HG02763 (cell line): ENCODE data around the gene GTSF1L.

ENCODE experiments used
- ATAC-seq: cut with Tn5 transposase; IDR thresholded peaks from one replicate; pipeline ENCODE4 v1.9.1; 2021; ENCODE audit warnings: mild to moderate bottlenecking, moderate library complexity; ENCODE audit not compliant: unreplicated experiment

Gene GTSF1L

DNA sequence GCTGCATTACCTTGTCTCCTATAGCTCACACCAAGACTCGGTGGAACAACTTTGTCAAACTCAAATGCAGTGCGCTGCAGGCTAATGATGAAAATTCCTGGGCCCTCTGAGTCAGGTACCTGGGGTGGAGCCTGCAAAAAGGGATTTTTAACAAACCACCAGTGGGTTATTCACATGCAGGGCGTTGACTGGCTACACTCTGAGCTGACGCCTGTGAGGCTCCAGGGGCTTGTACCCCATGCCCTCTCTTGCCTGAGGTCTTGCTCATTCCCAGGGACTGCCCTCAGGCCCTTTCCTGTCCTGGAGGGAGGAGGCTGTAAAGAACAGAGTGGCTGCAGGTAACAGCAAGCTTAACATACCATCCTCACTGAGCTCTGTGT, 9.2 kb downstream of the GTSF1L start:
- no peak for ATAC-seq

DNA sequence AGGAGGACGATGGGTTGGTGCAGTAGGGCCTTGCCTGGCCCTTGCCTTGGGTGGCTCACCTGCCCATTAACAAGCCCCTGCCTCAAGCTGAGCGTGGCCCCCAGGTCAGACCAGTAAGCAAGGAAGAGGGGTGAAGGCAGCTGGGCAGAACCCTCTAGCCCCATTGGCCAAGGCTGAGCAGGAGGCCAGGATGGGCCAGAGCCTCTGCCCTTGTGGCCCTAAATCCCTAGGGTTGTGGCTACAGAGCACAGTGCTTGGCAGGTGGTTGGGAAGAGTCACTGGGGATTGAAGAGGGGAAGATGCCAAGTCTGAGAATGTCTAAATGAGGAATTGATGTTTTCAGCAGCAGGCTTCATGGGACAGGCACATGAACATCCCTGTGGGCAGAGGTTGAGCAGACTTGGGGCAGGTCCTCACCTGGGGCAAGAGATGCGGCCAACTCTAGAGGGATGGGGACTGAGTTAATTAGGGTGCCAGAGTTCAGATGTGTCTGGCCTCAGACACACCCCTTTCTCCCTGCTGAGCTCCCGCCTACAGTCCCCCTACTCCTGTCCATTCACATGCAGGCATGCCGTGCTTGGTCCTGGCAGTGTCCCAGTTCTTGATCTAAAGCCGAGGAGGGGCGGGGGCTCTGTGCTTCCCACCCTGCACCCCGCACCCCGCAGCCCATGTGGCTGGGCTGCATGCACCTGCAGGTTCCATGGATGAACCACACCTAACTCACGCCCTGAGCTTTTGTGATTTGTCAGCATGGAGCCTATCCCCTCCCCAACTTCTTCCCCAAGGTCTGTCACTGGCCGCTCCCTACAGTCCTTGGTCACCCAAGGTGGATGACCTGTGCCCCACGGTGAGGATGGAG, 9.8 kb downstream of the GTSF1L start:
- no peak for ATAC-seq

DNA sequence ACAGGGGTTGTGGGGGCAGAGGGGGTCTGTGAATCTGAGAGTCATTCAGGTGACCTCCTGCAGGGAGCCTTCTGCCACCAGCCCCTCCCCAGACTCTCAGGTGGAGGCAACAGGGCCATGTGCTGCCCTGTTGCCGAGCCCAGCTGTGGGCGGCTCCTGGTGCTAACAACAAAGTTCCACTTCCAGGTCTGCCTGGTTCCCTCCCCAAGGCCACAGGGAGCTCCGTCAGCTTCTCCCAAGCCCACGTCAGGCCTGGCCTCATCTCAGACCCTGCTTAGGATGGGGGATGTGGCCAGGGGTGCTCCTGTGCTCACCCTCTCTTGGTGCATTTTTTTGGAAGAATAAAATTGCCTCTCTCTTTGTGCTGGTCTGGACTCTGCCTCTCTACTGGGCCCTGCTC, 10.7 kb downstream of the GTSF1L start:
- ATAC-seq: no peak

DNA sequence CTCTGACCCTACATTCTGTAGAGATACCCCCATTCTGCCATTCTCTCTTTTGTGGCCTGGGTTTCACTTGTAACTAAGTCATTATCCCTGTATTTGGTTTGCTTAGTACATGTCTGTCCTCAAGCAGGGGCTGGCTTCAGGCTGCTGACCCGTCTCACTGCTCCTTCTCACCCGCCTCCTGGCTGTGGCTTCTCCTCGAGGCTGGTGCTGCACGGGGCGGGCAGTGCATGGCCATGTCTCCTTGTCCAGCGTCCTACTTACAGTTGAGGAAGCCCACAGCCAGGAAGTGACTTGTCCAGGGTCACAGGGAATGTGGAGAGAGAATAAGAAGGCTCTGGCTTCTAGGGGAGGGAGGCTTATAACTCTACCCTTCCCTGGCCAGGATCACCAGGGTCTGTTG, 11.3 kb downstream of the GTSF1L start:
- no peak for ATAC-seq

DNA sequence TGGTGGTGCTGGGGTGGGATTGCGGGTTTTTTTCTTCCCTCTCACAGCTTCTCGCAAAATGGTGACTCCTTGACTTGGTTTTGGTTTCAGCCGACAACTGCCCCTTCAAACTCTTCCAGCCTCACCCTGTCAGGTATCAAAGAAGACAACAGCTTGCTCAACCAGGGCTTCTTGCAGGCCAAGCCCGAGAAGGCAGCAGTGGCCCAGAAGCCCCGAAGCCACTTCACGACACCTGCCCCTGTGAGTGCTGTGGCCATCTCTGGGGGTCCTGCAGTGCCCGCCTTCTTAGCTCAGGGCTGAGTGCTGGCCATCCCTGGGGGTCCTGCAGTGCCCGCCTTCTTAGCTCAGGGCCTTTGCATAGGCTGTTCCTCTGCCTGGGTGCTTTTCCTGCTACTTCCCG, 11.8 kb downstream of the GTSF1L start:
- ATAC-seq: no peak

DNA sequence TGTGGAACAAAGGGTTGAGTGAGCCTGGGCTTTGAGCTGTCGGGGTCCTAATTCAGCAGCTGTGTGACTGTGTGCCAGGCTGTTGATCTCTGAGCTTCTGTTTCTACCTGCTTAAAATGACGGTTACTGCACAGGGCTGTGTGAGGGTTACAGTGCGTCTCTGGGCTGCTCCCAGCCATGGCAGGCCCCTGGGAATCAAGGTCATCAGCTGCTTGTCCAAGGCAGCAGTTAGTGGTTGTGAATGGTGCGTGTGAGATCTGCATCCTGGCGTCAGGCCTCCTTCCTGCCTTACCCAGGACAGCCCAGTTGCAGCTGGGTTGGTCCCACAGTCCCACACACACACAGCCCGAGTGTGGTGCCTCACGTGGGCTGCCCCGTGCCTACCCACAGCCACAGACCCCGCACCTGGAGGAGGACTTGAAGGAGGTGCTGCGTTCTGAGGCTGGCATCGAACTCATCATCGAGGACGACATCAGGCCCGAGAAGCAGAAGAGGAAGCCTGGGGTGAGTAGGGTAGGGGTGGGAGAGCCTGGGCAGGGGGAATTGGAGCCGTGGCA, 15.6 kb downstream of the GTSF1L start:
- no peak for ATAC-seq

DNA sequence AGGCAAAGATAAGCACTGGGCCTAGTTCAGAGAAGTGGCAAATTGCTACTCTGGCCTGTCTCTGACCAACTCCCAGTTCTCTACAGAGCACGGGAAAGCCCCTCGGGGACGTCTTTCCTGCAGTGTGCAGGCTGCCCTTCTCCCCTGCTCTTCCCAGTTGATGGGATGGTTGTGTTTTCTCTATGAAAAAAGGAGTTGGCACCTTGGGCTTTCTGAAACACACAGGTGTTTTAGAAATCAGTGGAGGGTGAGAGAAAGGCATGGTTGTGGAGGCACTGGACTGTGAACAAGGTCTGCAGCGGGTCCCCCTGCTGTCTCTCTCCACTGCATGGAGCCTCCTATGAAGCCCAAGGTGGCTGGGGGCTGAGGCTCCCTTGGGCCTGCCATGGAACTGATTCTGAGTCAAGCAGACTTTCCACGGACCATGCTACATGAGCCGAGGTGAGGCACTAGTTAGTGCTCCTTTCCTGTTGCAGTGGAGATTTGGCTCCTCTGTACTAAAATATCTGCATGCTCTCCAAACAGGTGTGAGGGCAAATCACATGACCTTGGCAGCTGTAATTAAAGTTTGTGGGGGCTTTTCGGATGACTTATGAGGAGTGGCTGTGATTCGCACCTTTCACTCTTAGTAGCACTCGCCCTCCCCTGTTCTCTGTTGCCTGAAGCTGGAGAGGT, 16.3 kb downstream of the GTSF1L start:
- peak; percentile 60 for ATAC-seq

DNA sequence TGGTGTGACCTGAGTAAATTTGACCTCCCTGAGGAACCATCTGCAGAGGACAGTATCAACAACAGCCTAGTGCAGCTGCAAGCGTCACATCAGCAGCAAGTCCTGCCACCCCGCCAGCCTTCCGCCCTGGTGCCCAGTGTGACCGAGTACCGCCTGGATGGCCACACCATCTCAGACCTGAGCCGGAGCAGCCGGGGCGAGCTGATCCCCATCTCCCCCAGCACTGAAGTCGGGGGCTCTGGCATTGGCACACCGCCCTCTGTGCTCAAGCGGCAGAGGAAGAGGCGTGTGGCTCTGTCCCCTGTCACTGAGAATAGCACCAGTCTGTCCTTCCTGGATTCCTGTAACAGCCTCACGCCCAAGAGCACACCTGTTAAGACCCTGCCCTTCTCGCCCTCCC, 24.3 kb downstream of the GTSF1L start:
- ATAC-seq: no peak

DNA sequence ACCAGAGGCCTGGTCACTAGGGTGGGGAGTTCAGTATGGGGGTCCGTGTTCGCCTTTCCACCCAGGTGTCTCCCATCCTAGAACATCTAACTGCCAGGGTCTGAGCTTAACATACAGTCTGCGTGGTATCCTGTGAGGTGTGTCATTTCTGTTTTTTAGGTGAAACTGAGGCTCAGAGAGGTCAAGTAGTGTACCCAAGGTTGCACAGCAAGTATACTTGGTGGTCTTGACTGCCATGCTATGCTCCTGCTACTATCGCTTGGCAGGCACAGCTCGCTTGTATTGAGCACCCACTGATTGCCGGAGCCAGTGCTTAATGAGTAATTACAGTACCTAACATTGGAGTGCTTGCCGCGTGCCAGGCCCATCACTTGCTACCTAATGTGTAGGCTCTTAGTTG, 26.2 kb downstream of the GTSF1L start:
- ATAC-seq: no peak

DNA sequence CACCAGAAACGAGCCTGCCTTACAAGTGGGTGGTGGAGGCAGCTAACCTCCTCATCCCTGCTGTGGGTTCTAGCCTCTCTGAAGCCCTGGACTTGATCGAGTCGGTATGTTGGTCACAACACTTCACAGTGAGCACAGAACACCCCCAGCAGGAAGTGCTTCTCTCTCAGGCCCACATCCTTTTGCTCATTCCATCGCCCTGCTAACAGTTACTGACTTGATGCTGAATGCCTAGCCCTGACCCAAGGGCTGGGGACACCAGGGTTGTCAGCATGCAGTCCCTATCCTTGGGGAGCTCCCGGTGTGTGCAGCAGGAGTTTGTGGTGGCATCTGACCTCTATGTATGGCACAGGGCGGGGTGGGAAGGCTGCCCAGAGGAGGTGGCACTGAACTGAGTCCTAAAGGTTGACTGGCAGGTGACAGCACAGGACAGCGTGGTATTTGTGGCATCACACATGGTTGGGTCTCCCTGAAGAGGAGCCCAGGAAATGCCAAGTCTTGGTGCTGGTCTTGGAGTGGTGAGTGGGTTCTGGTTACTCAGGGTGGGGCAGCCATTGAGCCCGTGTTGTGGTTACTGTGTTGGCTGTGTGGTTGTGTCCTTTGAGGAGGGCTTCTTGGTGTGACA, 26.7 kb downstream of the GTSF1L start:
- ATAC-seq: no peak

DNA sequence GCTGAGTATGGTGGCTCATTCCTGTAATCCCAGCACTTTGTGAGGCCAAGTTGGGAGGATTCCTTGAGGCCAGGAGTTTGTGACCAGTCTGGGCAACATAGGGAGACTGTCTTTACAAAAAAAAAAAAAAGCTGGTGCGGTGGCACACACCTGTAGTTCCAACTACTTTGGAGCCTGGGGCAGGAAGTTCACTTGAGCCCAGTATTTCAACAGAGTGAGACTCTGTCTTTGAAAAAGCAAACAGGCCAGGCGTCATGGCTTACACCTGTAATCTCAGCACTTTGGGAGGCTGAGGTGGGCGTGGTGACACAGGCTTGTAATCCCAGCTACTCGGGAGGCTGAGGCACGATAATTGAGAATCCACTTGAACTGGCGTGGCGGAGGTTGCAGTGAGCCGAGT, 31.2 kb downstream of the GTSF1L start:
- no peak for ATAC-seq

DNA sequence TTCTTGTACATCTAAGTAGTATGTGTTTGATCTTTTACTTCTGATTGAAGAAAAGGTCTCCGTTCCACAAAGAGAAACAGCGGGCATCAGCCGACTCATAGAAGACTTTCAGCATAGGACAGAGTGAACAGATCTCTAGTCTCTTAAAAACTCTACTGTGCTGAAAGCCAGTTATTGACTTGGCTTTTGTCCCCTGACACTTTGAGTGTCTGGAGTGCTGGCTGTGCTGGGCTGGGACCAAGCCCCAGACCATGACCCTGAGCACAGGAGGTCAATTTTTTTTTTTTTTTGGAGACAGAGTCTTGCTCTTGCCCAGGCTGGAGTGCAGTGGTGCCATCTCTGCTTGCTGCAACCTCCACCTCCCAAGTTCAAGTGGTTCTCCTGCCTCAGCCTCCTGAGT, 32.0 kb downstream of the GTSF1L start:
- ATAC-seq: no peak

DNA sequence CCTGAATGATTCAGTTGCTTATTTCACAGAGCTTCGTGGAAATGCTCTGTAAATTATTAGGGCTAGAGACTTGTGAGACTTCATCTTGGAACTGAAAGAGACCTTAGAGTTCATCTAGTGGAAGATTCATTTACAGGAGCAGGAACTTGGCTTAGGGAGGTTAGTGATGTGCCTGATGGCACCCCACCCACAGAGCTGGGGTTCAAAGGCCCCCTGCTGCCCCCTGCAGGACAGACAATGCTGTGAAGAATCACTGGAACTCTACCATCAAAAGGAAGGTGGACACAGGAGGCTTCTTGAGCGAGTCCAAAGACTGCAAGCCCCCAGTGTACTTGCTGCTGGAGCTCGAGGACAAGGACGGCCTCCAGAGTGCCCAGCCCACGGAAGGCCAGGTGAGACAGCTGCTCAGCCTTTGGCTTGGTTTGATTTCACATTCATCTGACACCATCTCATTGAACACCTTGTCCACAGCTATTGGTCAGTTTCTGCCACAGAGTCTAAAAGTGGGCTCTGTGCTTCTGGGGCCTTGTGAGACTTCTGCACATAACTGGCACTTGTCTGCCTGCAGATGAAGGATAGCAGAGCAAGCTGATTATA, 34.8 kb downstream of the GTSF1L start:
- ATAC-seq: no peak

DNA sequence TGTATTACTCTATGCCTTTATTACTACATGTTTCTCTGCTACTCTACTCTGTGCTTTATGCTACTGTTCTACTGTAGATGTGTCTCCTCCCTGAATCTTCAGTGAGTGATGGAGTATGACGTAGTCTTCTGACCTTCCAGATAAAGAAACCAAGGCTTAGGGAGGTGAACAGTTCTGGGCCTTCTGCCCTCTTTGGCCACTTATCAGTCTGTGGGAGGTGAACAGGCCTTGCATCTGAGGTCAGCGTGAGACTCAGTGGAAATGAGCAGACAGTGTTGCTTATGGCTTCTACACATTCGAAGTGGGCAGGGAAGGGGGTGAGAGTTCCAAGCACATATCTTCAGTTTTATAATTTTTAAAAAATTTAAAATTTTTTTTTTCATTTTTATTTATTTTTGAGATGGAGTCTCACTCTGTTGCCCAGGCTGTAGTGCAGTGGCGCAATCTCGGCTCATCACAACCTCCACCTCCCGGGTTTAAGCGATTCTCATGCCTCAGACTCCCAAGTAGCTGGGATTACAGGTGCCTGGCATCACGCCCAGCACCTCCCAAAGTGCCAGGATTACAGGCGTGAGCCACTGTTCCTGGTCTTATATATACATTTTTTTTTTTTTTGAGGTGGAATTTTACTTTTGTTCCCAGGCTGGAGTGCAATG, 35.7 kb downstream of the GTSF1L start:
- ATAC-seq: no peak

DNA sequence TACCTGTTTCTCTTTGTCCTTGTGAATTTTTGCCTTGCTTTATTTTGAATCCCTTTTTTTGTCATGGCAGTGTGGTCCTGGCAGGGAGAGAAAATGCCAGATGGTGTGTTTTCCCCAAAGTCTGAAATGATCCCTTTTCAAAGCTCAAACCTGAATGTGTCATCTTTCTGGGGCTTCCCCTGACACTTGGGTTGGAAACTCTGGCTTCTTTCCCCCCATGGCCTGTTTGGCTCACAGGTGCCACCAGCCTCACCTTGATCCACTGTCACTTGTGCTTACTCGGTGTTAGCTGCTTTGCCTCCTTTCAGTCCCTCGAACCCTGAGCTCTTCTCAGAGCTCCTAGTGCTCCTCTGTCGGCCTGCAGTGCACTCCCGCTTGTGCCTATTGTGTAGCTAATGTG, 37.6 kb downstream of the GTSF1L start:
- ATAC-seq: no peak

DNA sequence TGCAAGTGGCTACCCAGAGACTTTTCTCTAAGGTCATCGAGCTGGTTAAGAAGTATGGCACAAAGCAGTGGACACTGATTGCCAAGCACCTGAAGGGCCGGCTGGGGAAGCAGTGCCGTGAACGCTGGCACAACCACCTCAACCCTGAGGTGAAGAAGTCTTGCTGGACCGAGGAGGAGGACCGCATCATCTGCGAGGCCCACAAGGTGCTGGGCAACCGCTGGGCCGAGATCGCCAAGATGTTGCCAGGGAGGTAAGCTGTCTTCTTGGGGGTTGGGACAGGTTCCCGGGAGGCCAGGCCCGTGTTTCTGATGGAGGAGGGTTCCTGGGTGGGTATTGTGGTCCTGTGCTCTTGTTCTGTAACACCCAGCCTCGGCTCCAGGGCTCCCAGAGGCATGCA, 40.0 kb downstream of the GTSF1L start:
- ATAC-seq: no peak

DNA sequence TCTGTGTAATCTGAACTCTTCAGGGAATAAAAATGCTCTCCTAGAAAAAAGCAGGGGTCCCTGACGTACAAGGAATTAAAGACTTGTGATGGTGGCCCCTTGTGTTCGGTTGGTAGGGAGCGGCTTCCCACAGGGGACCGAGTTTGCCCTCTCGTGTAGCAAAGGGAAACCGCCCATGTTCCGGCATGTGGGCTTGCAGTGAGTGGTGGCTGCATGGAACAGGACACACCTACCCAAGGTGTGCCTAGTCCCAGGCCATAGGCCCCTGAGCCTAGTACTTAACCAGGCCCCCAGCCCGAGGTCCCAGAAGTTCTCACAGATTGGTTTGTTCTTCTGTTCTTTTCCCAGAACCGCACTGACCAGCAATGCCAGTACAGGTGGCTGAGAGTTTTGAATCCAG, 44.4 kb downstream of the GTSF1L start:
- ATAC-seq: peak; percentile 30

DNA sequence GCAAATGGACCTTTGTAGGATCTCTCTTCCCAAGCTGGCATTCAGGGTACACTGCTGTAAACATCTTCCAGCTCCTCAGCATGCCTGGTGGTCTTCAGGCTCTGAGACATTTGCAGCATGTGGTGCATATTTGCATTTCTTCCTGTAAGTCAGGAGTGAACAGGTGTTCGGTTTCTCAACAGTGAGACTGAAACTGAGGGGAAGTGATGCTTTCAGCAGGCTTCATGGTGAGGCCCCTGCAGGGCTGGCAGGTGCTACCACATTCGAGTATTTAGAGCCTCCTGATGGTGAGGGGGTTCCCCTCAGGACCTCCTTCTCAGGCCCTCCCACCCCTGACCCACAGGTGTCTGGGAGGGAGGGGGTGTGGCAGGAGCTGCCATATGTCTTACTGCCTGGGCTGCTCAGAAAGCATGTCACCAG, 44.8 kb downstream of the GTSF1L start:
- peak; percentile 92 for ATAC-seq

DNA sequence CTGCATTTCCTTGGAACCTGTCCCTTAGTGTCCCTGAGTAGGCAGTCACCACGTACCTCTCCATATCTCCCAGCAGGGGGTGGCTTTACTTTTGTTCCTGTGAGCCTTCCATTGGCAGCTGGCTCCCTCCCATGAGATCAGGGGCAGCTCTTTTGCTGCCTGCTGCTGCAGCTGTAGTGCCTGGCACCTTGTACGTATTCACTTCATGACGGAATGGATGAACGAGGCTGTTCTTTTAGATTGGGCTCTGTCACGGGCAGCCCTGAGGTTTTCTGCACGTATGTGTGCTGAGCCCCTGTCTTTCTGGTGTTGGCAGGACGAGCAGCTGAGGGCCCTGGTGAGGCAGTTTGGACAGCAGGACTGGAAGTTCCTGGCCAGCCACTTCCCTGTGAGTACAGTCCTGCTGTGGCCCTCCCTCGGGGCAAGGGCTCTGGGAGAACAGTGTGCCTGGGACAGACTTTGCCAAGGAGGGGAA, 45.3 kb downstream of the GTSF1L start:
- ATAC-seq: peak; percentile 17

DNA sequence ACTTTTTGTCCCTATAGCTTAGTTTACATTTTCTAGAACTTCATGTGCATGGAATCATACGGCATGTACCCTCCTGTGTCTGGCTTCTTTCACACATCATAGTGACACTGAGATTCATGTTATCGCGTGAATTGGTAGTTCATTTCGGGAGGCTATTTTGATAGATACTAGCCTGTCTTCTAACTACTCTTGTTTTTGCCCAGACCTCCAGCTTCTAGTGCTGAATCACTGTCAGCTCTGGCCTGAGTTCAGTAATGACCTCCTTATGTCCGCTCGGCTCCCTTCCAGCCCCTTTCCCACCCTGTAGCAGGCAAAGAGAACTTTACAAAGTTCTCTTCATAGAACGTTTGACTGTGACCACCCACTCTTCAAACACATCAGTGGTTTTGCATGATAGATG, 45.8 kb downstream of the GTSF1L start:
- no peak for ATAC-seq

DNA sequence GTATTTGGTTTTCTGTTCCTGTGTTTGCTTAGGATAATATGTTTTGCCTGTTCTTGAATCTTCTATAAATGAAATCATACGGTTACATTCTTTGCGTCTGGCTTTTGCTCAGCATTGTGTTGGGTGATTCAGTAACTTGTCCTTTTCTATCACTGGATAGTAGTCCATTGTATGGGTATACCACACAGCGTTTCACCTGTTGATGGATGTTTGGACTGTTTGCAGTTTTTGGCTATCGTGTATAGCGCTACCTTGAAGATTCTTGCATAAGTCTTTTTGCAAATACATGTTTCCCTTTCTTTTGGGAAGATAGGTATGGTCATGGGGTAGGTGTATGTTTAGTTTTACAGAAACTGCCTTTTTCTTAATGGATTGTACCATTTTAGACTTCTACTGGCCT, 50.4 kb downstream of the GTSF1L start:
- ATAC-seq: no peak
